ENCODE data around the gene MYPOP. TPM values are rescaled to one million over a fixed set of nuclear protein-coding genes. Genes with fewer than 3 reads are reported as not detected.

Gene MYPOP
- total and polyA plus RNA-seq, 9 of the 15 experiments (the other 6 are each of a cell fraction or from before 2014, with no cell fraction given), result 0.32 to 7.6 (median 1.6) TPM

DNA sequence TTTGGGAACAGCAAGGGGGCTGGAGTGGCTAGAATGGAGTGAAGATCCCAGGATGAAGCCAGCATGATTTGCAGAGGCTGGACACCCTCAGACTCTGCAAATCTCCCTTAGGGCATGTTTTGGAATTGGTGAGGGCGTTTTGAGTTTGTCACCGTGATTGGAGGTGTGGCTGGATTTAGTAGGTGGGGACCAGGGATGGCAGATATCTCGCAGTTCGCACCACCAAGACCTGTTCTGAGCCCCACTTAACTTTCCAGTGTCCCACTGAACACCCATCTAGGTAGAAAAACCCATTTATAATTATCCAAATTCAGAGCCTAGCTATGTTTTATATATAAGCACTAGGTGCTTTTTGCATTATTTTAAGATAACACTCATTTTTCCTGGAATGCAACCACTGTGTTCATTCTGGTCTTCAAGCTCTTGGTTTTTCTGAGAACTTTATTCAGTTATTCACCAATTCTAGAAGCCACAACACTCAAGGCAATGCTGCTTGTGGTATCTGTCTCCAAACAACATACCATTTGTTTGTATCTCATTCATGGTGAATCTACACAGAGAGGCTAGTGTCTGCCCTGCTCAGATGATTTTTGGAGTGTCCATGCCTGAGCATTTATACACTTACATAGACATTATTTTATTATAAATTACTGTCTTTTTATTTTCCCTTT, 15.1 kb upstream of the MYPOP start:
- no peaks in the 10 kb centered on the region for H3K9me1 ChIP-seq (ENCODE audit: control insufficient read depth, insufficient read depth, low read length)
- DNase-seq (ENCODE audit: extremely low read depth in 1 of 4, low spot score in 3 of 4) (no peak), FAIRE-seq (no peak), ATAC-seq (no peak)
- H3K27ac ChIP-seq (ENCODE audit: extremely low read depth, low read depth, low read length), result no peak overlapping the region
- TF ChIP-seq POLR3G (IDR thresholded peaks at IDR 0.05; ENCODE audit: extremely low read depth, insufficient read length, insufficient replicate concordance) (no peak), MYNN (IDR thresholded peaks at IDR 0.05) (no peak), MYNN (CRISPR knock-in tag; IDR thresholded peaks at IDR 0.05) (no peak), RHOXF2B (CRISPR knock-in tag; conservative IDR thresholded peaks at IDR 0.05) (no peak), ZNF445 (CRISPR knock-in tag; IDR thresholded peaks at IDR 0.05; ENCODE audit: low read depth) (no peak), HIVEP1 (CRISPR knock-in tag; IDR thresholded peaks at IDR 0.05) (no peak), ZNF263 (CRISPR knock-in tag; IDR thresholded peaks at IDR 0.05; ENCODE audit: borderline replicate concordance) (no peak), TCF7 (IDR thresholded peaks at IDR 0.05; ENCODE audit: borderline replicate concordance) (no peak)
- TF ChIP-seq, protein P1, sequence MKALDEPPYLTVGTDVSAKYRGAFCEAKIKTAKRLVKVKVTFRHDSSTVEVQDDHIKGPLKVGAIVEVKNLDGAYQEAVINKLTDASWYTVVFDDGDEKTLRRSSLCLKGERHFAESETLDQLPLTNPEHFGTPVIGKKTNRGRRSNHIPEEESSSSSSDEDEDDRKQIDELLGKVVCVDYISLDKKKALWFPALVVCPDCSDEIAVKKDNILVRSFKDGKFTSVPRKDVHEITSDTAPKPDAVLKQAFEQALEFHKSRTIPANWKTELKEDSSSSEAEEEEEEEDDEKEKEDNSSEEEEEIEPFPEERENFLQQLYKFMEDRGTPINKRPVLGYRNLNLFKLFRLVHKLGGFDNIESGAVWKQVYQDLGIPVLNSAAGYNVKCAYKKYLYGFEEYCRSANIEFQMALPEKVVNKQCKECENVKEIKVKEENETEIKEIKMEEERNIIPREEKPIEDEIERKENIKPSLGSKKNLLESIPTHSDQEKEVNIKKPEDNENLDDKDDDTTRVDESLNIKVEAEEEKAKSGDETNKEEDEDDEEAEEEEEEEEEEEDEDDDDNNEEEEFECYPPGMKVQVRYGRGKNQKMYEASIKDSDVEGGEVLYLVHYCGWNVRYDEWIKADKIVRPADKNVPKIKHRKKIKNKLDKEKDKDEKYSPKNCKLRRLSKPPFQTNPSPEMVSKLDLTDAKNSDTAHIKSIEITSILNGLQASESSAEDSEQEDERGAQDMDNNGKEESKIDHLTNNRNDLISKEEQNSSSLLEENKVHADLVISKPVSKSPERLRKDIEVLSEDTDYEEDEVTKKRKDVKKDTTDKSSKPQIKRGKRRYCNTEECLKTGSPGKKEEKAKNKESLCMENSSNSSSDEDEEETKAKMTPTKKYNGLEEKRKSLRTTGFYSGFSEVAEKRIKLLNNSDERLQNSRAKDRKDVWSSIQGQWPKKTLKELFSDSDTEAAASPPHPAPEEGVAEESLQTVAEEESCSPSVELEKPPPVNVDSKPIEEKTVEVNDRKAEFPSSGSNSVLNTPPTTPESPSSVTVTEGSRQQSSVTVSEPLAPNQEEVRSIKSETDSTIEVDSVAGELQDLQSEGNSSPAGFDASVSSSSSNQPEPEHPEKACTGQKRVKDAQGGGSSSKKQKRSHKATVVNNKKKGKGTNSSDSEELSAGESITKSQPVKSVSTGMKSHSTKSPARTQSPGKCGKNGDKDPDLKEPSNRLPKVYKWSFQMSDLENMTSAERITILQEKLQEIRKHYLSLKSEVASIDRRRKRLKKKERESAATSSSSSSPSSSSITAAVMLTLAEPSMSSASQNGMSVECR (CRISPR knock-in tag; IDR thresholded peaks at IDR 0.05), result no peak
- TF ChIP-seq, protein P2, sequence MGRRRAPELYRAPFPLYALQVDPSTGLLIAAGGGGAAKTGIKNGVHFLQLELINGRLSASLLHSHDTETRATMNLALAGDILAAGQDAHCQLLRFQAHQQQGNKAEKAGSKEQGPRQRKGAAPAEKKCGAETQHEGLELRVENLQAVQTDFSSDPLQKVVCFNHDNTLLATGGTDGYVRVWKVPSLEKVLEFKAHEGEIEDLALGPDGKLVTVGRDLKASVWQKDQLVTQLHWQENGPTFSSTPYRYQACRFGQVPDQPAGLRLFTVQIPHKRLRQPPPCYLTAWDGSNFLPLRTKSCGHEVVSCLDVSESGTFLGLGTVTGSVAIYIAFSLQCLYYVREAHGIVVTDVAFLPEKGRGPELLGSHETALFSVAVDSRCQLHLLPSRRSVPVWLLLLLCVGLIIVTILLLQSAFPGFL (CRISPR knock-in tag; IDR thresholded peaks at IDR 0.05), result no peak
- H2AFZ ChIP-seq (ENCODE audit: low read depth, low read length), result no peak overlapping the region
- no peak overlapping the region for H3K9ac ChIP-seq (ENCODE audit: insufficient read depth in 1 of 2, low read depth in 2 of 2, low read length in 2 of 2)
- peaks cover 17 to 20% of the 10 kb centered on the region in 2 experiments; a peak in 4 of 5 replicates for H3K27me3 ChIP-seq (ENCODE audit: control insufficient read depth in 2 of 2, insufficient read depth in 2 of 2, low read length in 2 of 2)
- no peaks in the 10 kb centered on the region for H3K36me3 ChIP-seq (ENCODE audit: control insufficient read depth, insufficient read depth, low read length)
- WGBS (ENCODE audit: insufficient coverage, low coverage, missing lambda C conversion rate), result 0% methylated on average over 4 of the region's 4 CpGs
- no peak overlapping the region for H3K4me3 ChIP-seq
- POLR2A ChIA-PET, result interaction anchor here (0.7 kb wide), 2 partner anchors 14 to 26 kb away, joined by 3 to 4 read pairs; no protein-coding TSS in a partner anchor
- intact Hi-C loops (cut with micrococcal nuclease) (no loop called here), in situ Hi-C loops (cut with MboI) (loop anchor here (10.0 kb wide), 1 partner anchor 347 kb away; no protein-coding TSS in a partner anchor)
- no peaks in the 10 kb centered on the region for H4K20me1 ChIP-seq (replicated peaks; ENCODE audit: control insufficient read depth, insufficient read depth, low read length)
- H3K4me1 ChIP-seq (replicated peaks in 1 of 2; ENCODE audit: control insufficient read depth in 2 of 2, insufficient read depth in 2 of 2, low read length in 2 of 2), result peaks cover 5 to 16% of the 10 kb centered on the region in 2 experiments; a peak in 4 of 5 replicates
- H3K4me2 ChIP-seq (ENCODE audit: insufficient read depth, low read length), result no peak overlapping the region
- CTCF ChIA-PET (ENCODE audit: low intra/inter-chr PET ratio), result no interaction called here
- H3K9me3 ChIP-seq (replicated peaks; ENCODE audit: control insufficient read depth, insufficient read depth, low read depth, low read length), result no peaks in the 10 kb centered on the region
- no TSS peak for BruUV-seq (replicated peaks)
- H3K79me2 ChIP-seq (ENCODE audit: control insufficient read depth, insufficient read depth, low read length), result no peaks in the 10 kb centered on the region
